A549 (cell line): Measurements from ENCODE around the gene STX1B. TPM values are rescaled to one million over a fixed set of nuclear protein-coding genes. Genes with fewer than 3 reads are reported as not detected.
A peak's percentile ranks its signal among the peaks of the same experiment; 100 is the strongest.

Source experiments
- ATAC-seq, 2 experiments: fragments of 200-7000 bp in 1 of 2; fragments of >200 bp in 1 of 2; cut with Nextera tagmentation in 1 of 2; cut with Tn5 transposase in 1 of 2; 3 replicates each; pipeline versions ENCODE4 v1.8.0 to v1.9.1; 2018 to 2020; ENCODE audit warnings: mild to moderate bottlenecking in 1 of 2, moderate library complexity in 1 of 2
- CTCF ChIA-PET: fragments of 300-600 bp; sonication (Branson Sonifier 250); formaldehyde crosslinking; extraction: SDS; loops from one replicate; lab custom pipeline; 2021; ENCODE audit warnings: antibody characterized with exemption, inconsistent platforms; lab: Yijun Ruan, JAX
- POLR2A ChIA-PET: fragments of 350-600 bp; formaldehyde crosslinking; extraction: SDS; loops from one replicate; lab custom pipeline; 2021; ENCODE audit warnings: antibody characterized with exemption, inconsistent platforms; lab: Yijun Ruan, JAX
- DNase-seq, 2 experiments: peaks; one replicate each; pipeline versions ENCODE4 v3.0.0 to v3.0.0-alpha.2; 2011 to 2016; ENCODE audit warnings: low read depth in 1 of 2, low spot score in 1 of 2
- FAIRE-seq: peaks from 2 replicates; lab custom pipeline; 2011; peaks lifted over from hg19 to GRCh38; lab: Jason Lieb, UNC
- H3K27ac ChIP-seq, 2 experiments: fragments of >200 bp; sonication (Bioruptor Twin); formaldehyde crosslinking; 3 replicates each; pipeline ENCODE4 v1.5.1; 2016 to 2017
- H3K4me1 ChIP-seq: fragments of >200 bp; sonication (Bioruptor Twin); formaldehyde crosslinking; 3 replicates; pipeline ENCODE4 v1.6.1; 2016
- H3K4me2 ChIP-seq: fragments of >200 bp; sonication (Bioruptor Twin); formaldehyde crosslinking; 3 replicates; pipeline ENCODE4 v1.6.1; 2016
- H3K4me3 ChIP-seq: fragments of >200 bp; sonication (Bioruptor Twin); formaldehyde crosslinking; 3 replicates; pipeline ENCODE4 v1.5.1; 2016
- H3K9me3 ChIP-seq: fragments of >200 bp; sonication (Bioruptor Twin); formaldehyde crosslinking; 3 replicates; pipeline ENCODE4 v1.6.1; 2016
- ATOH8 ChIP-seq: fragments of 250-450 bp; sonication (Bioruptor Pico); IDR thresholded peaks from 2 replicates; pipeline ENCODE4 v1.5.0; 2020; ENCODE audit warnings: low read depth, mild to moderate bottlenecking, moderate library complexity
- CEBPB ChIP-seq, 2 experiments: fragments of >200 bp in 1 of 2; sonication (Bioruptor Twin) in 1 of 2; formaldehyde crosslinking in 1 of 2; IDR thresholded peaks; 2 replicates each; pipeline ENCODE4 v1.6.1; 2012 to 2016
- GATA3 ChIP-seq: IDR thresholded peaks from 2 replicates; pipeline ENCODE4 v1.6.1; 2012; ENCODE audit warnings: borderline replicate concordance
- HEYL ChIP-seq: fragments of 250-450 bp; sonication (Bioruptor Pico); IDR thresholded peaks from 2 replicates; pipeline ENCODE4 v1.8.0; 2021; ENCODE audit warnings: mild to moderate bottlenecking, moderate library complexity
- HOXB13 ChIP-seq: fragments of 250-450 bp; sonication (Bioruptor Pico); IDR thresholded peaks from 2 replicates; pipeline ENCODE4 v1.5.0; 2020; ENCODE audit warnings: low read depth, mild to moderate bottlenecking, moderate library complexity
- JUNB ChIP-seq: fragments of >200 bp; sonication (Bioruptor Twin); formaldehyde crosslinking; IDR thresholded peaks from 2 replicates; pipeline ENCODE4 v1.6.1; 2016
- NPAS2 ChIP-seq: fragments of 250-450 bp; sonication (Bioruptor Pico); IDR thresholded peaks from 2 replicates; pipeline ENCODE4 v1.8.0; 2022; ENCODE audit warnings: mild to moderate bottlenecking, moderate library complexity, borderline replicate concordance
- POLR2AphosphoS2 ChIP-seq: conservative IDR thresholded peaks from 2 replicates; pipeline ENCODE4 v1.6.1; 2012; ENCODE audit warnings: low read length, improper control_type of control experiment, inconsistent platforms
- RCOR1 ChIP-seq: fragments of 150-350 bp; IDR thresholded peaks from 2 replicates; pipeline ENCODE4 v1.6.1; 2014; ENCODE audit warnings: antibody characterized with exemption, low read length, low read depth
- REST ChIP-seq: fragments of 200-600 bp; sonication (generic); IDR thresholded peaks from 2 replicates; pipeline ENCODE4 v1.6.1; 2016; ENCODE audit warnings: antibody characterized with exemption, mild to moderate bottlenecking, moderate library complexity
- SMC3 ChIP-seq: fragments of >200 bp; sonication (Bioruptor Twin); formaldehyde crosslinking; IDR thresholded peaks from 3 replicates; pipeline ENCODE4 v1.6.1; 2018; ENCODE audit warnings: inconsistent platforms
- TFCP2L1 ChIP-seq: fragments of 250-450 bp; sonication (Bioruptor Pico); IDR thresholded peaks from 2 replicates; pipeline ENCODE4 v1.5.0; 2021; ENCODE audit warnings: mild to moderate bottlenecking
- TP53 ChIP-seq: fragments of 250-450 bp; sonication (Bioruptor Pico); IDR thresholded peaks from 2 replicates; pipeline ENCODE4 v1.5.0; 2021; ENCODE audit warnings: mild to moderate bottlenecking, moderate library complexity
- ZFP36 ChIP-seq: fragments of 450-650 bp; IDR thresholded peaks from 2 replicates; pipeline ENCODE4 v1.6.1; 2014; ENCODE audit warnings: borderline replicate concordance; ENCODE audit not compliant: partially characterized antibody
- ZSCAN20 ChIP-seq: fragments of 250-450 bp; sonication (Bioruptor Pico); IDR thresholded peaks from 2 replicates; pipeline ENCODE4 v1.8.0; 2022; ENCODE audit warnings: mild to moderate bottlenecking, moderate library complexity
- WGBS: methylation state at CpG from one replicate; pipeline ENCODE4 v1.1.6; 2017; ENCODE audit errors: missing lambda C conversion rate; 5-methylcytosine and 5-hydroxymethylcytosine counted together
- polyA plus RNA-seq, 4 experiments: library from polyadenylated mRNA; depleted of rRNA in 3 of 4; stranded (reverse); fragments of >200 nt; fragmentation: RNase III in 1 of 4; extraction: RNeasy Plus Mini Kit Qiagen cat#74134 plus additional on column Dnase treatment in 1 of 4; gene quantifications; 2 replicates in 3 of 4; 3 replicates in 1 of 4; pipeline ENCODE4 v1.2.3, GENCODE V29; 2011 to 2017

The STX1B gene
- polyA plus RNA-seq, 2 of the 4 experiments (the other 2 are of a cell fraction): 2.4 to 2.6 TPM

GRCh38 chr16:31009894-31010584 is 399 bp downstream of the STX1B start:
- no peak for ATAC-seq
- Histone ChIP-seq H3K27ac (peak overlapping the region in 1 of 2 experiments; percentile 77; a peak in 3 of 6 replicates), H3K4me3 (no peak overlapping the region), H3K4me2 (peak overlapping the region; percentile 47; the same call in 2 of the 3 replicates), H3K4me1 (peaks cover 5% of the 10 kb centered on the region; the same call in 1 of the 3 replicates), H3K9me3 (no peaks in the 10 kb centered on the region)
- TF ChIP-seq NPAS2 (CRISPR knock-in tag) (no peak), CEBPB (IDR thresholded peaks at IDR 0.05) (no peak), JUNB (no peak), HOXB13 (CRISPR knock-in tag) (no peak), TP53 (CRISPR knock-in tag) (no peak), RCOR1 (no peak), REST (no peak), GATA3 (no peak), HEYL (CRISPR knock-in tag) (no peak), ATOH8 (CRISPR knock-in tag) (no peak), ZSCAN20 (CRISPR knock-in tag) (no peak)
- POLR2A ChIA-PET: no interaction called here
- DNase-seq: no peak
- no peak for FAIRE-seq
- CTCF ChIA-PET: no interaction called here
- 74% methylated on average over 13 of the region's 36 CpGs for WGBS

DNA sequence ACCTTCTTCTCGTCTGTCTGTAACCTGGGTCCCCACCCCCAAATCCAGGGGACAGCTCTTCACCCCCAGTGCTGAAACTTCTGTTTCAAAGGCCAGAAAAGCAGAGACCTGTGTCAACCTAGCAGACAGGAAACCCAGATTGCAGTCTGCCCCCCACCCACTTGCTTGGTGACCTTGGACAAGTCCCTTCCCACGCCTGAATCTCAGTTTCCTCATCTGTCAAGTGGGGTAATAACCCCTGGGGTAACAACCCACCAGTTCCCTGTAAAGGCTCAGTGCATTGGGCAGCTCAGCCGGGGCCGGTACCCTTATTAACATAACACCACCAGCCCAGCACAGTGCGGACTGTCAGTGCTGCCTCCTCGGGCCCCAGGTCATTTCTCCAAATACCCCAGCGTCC is 1.3 kb downstream of the STX1B start:
- CTCF ChIA-PET: interaction anchor here (1.1 to 1.5 kb wide), 2 partner anchors 12 to 21 kb away, joined by 3 to 4 read pairs; no protein-coding TSS in a partner anchor
- POLR2A ChIA-PET: no interaction called here
- FAIRE-seq (no peak), ATAC-seq (no peak), DNase-seq (no peak)
- H3K4me1 ChIP-seq: peaks cover 5% of the 10 kb centered on the region; the same call in 1 of the 3 replicates
- H3K27ac ChIP-seq: no peak overlapping the region
- H3K4me2 ChIP-seq: no peak overlapping the region
- H3K4me3 ChIP-seq: no peak overlapping the region
- H3K9me3 ChIP-seq: no peaks in the 10 kb centered on the region
- TF ChIP-seq TFCP2L1 (CRISPR knock-in tag) (no peak), POLR2AphosphoS2 (no peak)
- 80% methylated on average over 7 of the region's 7 CpGs for WGBS

GRCh38 chr16:31008551-31008950 is 1.9 kb downstream of the STX1B start:
- POLR2A ChIA-PET: no interaction called here
- no peak overlapping the region for H3K4me2 ChIP-seq
- TF ChIP-seq ZFP36 (peak; percentile 39), SMC3 (no peak)
- TF ChIP-seq, all 56 proteins: peak for 1
- no peaks in the 10 kb centered on the region for H3K9me3 ChIP-seq
- no peak for ATAC-seq
- no peak for DNase-seq
- no peak overlapping the region for H3K4me3 ChIP-seq
- FAIRE-seq: no peak
- 78% methylated on average over 5 of the region's 5 CpGs for WGBS
- peak overlapping the region in 1 of 2 experiments; percentile 48; a peak in 3 of 6 replicates for H3K27ac ChIP-seq
- peaks cover 5% of the 10 kb centered on the region; the same call in 1 of the 3 replicates for H3K4me1 ChIP-seq
- CTCF ChIA-PET: interaction anchor here (0.6 to 1.5 kb wide), 4 partner anchors 12 to 533 kb away, joined by 3 to 4 read pairs (median 3); no protein-coding TSS in a partner anchor
